Activated naive CD8-positive, alpha-beta T cell treated with anti-CD3 and anti-CD28 coated beads, Interleukin-2, amount 10 ng/mL, durations not matched to agents 7 days and 5 days (primary cell): ENCODE measurements around the gene RYR3. TPM values are rescaled to one million over a fixed set of nuclear protein-coding genes. Genes with fewer than 3 reads are reported as not detected.

Source experiments
- ATAC-seq: fragments of 150-1000 bp; cut with Tn5 transposase; one replicate; pipeline ENCODE4 v1.10.0; 2021; ENCODE audit warnings: low read depth, moderate library complexity
- POLR2A ChIA-PET: fragments of 350-600 bp; sonication (Branson Sonifier 250); formaldehyde crosslinking; loops from one replicate; lab custom pipeline; 2021; ENCODE audit warnings: antibody characterized with exemption; lab: Charles Lee
- DNase-seq: peaks from one replicate; pipeline ENCODE4 v3.0.0; 2021
- H3K27ac Mint-ChIP-seq: one replicate; pipeline ENCODE4 v1.8.0; 2022; ENCODE audit warnings: mild to moderate bottlenecking, mixed read lengths
- H3K27me3 Mint-ChIP-seq: one replicate; pipeline ENCODE4 v1.8.0; 2022; ENCODE audit warnings: mild to moderate bottlenecking, moderate library complexity, mixed read lengths
- H3K36me3 Mint-ChIP-seq: one replicate; pipeline ENCODE4 v1.8.0; 2021; ENCODE audit warnings: mild to moderate bottlenecking, mixed read lengths
- H3K4me1 Mint-ChIP-seq: one replicate; pipeline ENCODE4 v1.8.0; 2021; ENCODE audit warnings: mixed read lengths
- H3K4me3 Mint-ChIP-seq: one replicate; pipeline ENCODE4 v1.8.0; 2022; ENCODE audit warnings: mild to moderate bottlenecking, moderate library complexity, mixed read lengths
- H3K9me3 Mint-ChIP-seq: one replicate; pipeline ENCODE4 v1.8.0; 2021; ENCODE audit warnings: mixed read lengths
- total RNA-seq, 2 experiments: library from RNA; stranded (reverse); gene quantifications; one replicate each; pipeline ENCODE4 v1.2.3, GENCODE V29; 2021

The RYR3 gene
- total RNA-seq, 2 experiments from 2014 or later: not detected

DNA sequence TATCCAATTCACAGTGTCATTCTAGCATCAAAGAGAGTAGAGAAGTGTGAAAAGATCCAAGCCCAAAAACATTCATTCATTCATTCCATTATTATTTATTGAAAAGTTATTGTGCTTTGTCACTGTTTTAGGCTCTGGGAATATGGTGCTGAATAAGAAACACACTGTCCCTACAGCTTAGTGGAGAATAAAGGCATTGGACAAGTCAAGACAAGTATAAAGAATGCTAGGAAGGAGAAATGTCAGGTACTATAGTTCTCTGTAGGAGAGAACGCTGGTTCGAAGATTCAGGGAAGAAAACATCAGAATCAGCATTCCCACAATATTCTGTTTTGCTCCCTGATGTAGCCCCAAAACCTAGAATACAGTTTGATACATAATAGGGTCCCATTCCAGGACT, 528.8 kb downstream of the RYR3 start:
- Mint-ChIP-seq H3K4me3 (no peak overlapping the region), H3K9me3 (no peaks in the 10 kb centered on the region), H3K27ac (no peak overlapping the region), H3K36me3 (no peaks in the 10 kb centered on the region), H3K4me1 (no peaks in the 10 kb centered on the region), H3K27me3 (peaks cover 2% of the 10 kb centered on the region)
- DNase-seq: no peak
- ATAC-seq: no peak
- POLR2A ChIA-PET: no interaction called here

- DNase-seq (no peak), ATAC-seq (no peak)
- Mint-ChIP-seq H3K9me3 (no peaks in the 10 kb centered on the region), H3K36me3 (no peaks in the 10 kb centered on the region), H3K27ac (no peak overlapping the region), H3K4me3 (no peak overlapping the region), H3K4me1 (no peaks in the 10 kb centered on the region), H3K27me3 (peaks cover 1% of the 10 kb centered on the region)
- POLR2A ChIA-PET: no interaction called here
Observed at GRCh38 chr15:33840615-33841014, 529.8 kb downstream of the RYR3 start.

GRCh38 chr15:33844186-33844585, 533.4 kb downstream of the RYR3 start:
- DNase-seq (no peak), ATAC-seq (no peak)
- no peaks in the 10 kb centered on the region for H3K36me3 Mint-ChIP-seq
- no peaks in the 10 kb centered on the region for H3K4me1 Mint-ChIP-seq
- no peaks in the 10 kb centered on the region for H3K27me3 Mint-ChIP-seq
- H3K27ac Mint-ChIP-seq: no peak overlapping the region
- H3K9me3 Mint-ChIP-seq: no peaks in the 10 kb centered on the region
- H3K4me3 Mint-ChIP-seq: no peak overlapping the region
- POLR2A ChIA-PET: no interaction called here

DNA sequence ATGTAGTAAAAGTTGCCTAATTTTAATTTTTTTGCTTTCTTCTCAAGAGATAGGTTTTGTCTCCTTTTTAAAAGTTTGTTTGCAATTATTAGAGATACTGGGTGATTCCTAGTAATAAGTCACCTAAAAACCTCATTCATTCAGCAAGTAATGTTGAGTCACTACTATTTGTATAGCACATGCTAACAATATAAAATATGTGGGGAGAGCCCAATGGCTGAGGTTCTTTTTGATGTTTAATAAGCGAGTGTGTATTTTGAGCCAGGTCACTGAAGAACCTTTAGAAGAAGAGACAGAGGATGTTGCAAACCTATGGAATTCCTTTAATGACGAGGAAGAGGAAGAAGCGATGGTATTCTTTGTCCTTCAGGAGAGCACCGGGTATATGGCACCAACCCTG, 533.8 kb downstream of the RYR3 start:
- Mint-ChIP-seq H3K27me3 (no peaks in the 10 kb centered on the region), H3K27ac (no peak overlapping the region), H3K36me3 (no peaks in the 10 kb centered on the region), H3K4me1 (no peaks in the 10 kb centered on the region), H3K4me3 (no peak overlapping the region), H3K9me3 (no peaks in the 10 kb centered on the region)
- no peak for ATAC-seq
- DNase-seq: no peak
- POLR2A ChIA-PET: no interaction called here

DNA sequence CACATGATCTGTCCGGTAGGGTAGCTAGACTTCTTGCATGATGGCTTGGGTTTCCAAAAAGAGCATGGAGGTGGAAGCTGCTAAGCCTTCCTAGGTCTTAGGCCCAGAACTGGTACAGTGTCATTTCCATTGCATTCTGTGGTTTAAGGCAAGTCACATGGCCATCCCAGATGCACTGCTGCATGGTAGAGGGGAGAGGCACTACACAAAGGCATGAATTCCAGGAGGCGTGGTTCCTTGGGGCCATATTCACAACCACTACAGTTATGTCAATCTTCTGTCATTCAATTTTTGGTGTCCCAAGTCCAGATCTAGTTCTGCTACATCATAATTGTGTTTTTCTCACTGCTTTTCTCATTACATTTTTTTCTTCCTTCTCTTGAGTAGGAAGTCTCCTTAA, 535.4 kb downstream of the RYR3 start:
- no peaks in the 10 kb centered on the region for H3K4me1 Mint-ChIP-seq
- H3K4me3 Mint-ChIP-seq: no peak overlapping the region
- DNase-seq: no peak
- no peak overlapping the region for H3K27ac Mint-ChIP-seq
- ATAC-seq: no peak
- H3K9me3 Mint-ChIP-seq: no peaks in the 10 kb centered on the region
- H3K36me3 Mint-ChIP-seq: no peaks in the 10 kb centered on the region
- H3K27me3 Mint-ChIP-seq: no peaks in the 10 kb centered on the region
- POLR2A ChIA-PET: no interaction called here

DNA sequence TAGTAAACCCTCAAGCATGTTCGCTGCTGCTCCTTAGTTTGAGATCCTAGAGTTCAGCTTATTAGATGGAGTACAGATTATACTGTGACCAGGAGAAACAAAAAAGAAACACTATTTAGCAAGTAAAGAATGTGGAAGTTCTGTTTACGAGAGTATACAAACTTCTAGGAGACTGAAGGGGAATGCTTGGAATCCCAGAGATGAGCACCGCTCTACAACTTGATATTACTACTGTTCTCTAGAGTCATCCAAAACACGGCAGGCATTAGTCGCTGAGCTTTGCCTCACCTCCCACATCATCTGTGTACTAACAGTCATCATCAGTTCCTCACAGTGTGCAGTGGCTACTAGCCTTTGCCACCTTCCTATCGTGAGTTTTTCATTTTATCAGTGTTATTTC, 536.1 kb downstream of the RYR3 start:
- Mint-ChIP-seq H3K4me1 (no peaks in the 10 kb centered on the region), H3K27ac (no peak overlapping the region), H3K27me3 (no peaks in the 10 kb centered on the region), H3K9me3 (no peaks in the 10 kb centered on the region), H3K36me3 (no peaks in the 10 kb centered on the region), H3K4me3 (no peak overlapping the region)
- POLR2A ChIA-PET: no interaction called here
- ATAC-seq (no peak), DNase-seq (no peak)

GRCh38 chr15:33848011-33848410, 537.2 kb downstream of the RYR3 start:
- no peak overlapping the region for H3K27ac Mint-ChIP-seq
- POLR2A ChIA-PET: no interaction called here
- H3K4me1 Mint-ChIP-seq: no peaks in the 10 kb centered on the region
- H3K27me3 Mint-ChIP-seq: no peaks in the 10 kb centered on the region
- no peaks in the 10 kb centered on the region for H3K36me3 Mint-ChIP-seq
- H3K9me3 Mint-ChIP-seq: no peaks in the 10 kb centered on the region
- H3K4me3 Mint-ChIP-seq: no peak overlapping the region
- ATAC-seq (no peak), DNase-seq (no peak)

GRCh38 chr15:33851079-33851478, 540.3 kb downstream of the RYR3 start:
- Mint-ChIP-seq H3K4me3 (no peak overlapping the region), H3K27me3 (no peaks in the 10 kb centered on the region), H3K27ac (no peak overlapping the region), H3K36me3 (no peaks in the 10 kb centered on the region), H3K4me1 (no peaks in the 10 kb centered on the region), H3K9me3 (no peaks in the 10 kb centered on the region)
- ATAC-seq (no peak), DNase-seq (no peak)
- POLR2A ChIA-PET: no interaction called here

GRCh38 chr15:33852094-33852493, 541.3 kb downstream of the RYR3 start:
- H3K36me3 Mint-ChIP-seq: no peaks in the 10 kb centered on the region
- POLR2A ChIA-PET: no interaction called here
- H3K4me1 Mint-ChIP-seq: no peaks in the 10 kb centered on the region
- H3K9me3 Mint-ChIP-seq: no peaks in the 10 kb centered on the region
- no peaks in the 10 kb centered on the region for H3K27me3 Mint-ChIP-seq
- ATAC-seq: no peak
- H3K4me3 Mint-ChIP-seq: no peak overlapping the region
- H3K27ac Mint-ChIP-seq: no peak overlapping the region
- DNase-seq: no peak

DNA sequence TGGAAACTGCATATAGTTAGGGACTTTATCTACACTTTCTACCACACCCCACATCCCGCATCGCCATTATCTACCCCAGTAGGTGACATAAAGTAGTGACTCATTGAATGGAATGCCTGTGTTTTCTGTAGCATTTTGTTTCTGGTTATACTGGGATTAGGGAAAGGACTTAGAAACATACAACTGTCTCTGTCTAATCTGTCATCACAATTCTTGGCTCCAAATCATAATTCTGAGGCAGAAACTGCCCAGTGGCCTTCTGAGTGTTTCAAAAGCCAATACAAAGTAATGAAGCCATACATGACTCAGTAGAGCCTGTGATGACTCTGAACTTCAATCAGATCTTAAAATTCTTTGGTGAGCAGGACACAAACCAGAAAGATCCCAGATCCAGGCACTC, 541.8 kb downstream of the RYR3 start:
- H3K9me3 Mint-ChIP-seq: no peaks in the 10 kb centered on the region

DNA sequence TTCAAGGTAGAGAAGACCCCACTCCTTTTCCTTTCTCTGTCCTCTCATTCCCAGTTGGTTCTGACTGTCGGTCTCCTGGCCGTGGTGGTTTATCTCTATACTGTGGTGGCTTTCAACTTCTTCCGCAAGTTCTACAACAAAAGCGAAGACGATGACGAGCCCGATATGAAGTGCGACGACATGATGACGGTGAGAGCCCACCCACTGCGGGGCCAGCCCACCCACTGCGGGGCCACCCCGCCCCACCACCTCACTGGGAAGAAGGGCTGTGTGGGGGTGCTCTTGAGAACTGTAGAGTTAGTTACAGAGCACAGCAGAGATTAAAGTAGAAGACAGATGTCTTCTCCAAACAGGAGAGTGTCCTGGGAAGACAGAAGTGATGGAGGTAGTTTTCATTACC, 547.0 kb downstream of the RYR3 start:
- H3K4me1 Mint-ChIP-seq: no peaks in the 10 kb centered on the region
- no peak overlapping the region for H3K27ac Mint-ChIP-seq
- POLR2A ChIA-PET: no interaction called here
- H3K36me3 Mint-ChIP-seq: no peaks in the 10 kb centered on the region
- no peaks in the 10 kb centered on the region for H3K9me3 Mint-ChIP-seq
- no peak overlapping the region for H3K4me3 Mint-ChIP-seq
- H3K27me3 Mint-ChIP-seq: no peaks in the 10 kb centered on the region
- DNase-seq (no peak), ATAC-seq (no peak)

More for the DNA sequence above, 541.8 kb downstream of the RYR3 start:
- DNase-seq: no peak
- H3K27me3 Mint-ChIP-seq: no peaks in the 10 kb centered on the region
- H3K4me3 Mint-ChIP-seq: no peak overlapping the region
- H3K27ac Mint-ChIP-seq: no peak overlapping the region
- POLR2A ChIA-PET: no interaction called here
- H3K4me1 Mint-ChIP-seq: no peaks in the 10 kb centered on the region
- H3K36me3 Mint-ChIP-seq: no peaks in the 10 kb centered on the region
- no peak for ATAC-seq

DNA sequence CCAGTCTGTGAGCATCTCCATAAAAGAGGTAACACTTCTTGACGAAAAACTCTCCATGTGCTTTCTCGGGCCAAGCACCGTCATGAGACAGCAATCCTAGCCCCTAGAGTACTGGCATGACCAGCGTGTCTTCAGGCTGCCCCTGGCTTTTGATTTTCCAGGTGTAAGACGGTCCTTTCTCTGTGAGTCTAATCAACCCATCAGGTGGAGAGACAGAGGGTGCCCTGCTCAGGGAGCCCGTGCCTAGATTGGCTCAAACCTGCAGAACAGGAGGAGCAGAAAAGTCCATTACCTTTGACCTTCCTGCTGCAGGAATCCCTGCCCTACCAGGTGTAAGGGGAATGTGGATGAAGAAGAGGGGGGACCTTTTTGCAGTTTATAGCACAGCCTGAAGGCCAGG, 548.1 kb downstream of the RYR3 start:
- Mint-ChIP-seq H3K36me3 (no peaks in the 10 kb centered on the region), H3K27ac (no peak overlapping the region), H3K4me1 (no peaks in the 10 kb centered on the region), H3K4me3 (no peak overlapping the region), H3K9me3 (no peaks in the 10 kb centered on the region), H3K27me3 (no peaks in the 10 kb centered on the region)
- ATAC-seq (no peak), DNase-seq (no peak)
- POLR2A ChIA-PET: no interaction called here

DNA sequence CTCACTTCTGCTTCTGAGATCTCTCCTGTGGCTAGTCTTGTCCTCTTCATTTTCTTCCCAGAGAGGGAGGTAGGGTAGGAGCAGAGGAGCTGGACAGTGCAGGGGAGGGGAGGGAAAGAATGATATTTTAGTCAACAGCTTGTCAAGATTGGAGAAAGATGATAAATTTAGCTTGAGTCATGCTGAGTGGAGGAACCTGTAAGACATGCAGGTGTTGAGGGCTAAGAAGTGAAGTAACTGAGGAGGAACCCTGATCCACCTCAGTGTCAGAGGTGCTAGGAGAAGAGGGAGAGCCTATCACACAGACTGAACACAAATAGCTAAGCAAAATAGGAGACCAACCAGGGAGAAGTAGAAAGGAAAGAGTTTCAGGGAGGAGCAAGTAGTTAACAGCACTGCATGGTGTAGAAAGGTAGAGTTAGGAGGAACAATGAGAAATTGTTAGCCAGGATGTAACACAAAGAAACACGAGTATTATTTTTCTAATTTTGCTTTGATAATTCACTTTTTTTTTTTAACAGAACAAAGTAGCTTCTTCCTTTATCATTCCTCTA, 549.3 kb downstream of the RYR3 start:
- H3K4me1 Mint-ChIP-seq: no peaks in the 10 kb centered on the region

GRCh38 chr15:33860754-33861153, 550.0 kb downstream of the RYR3 start:
- H3K27me3 Mint-ChIP-seq: no peaks in the 10 kb centered on the region
- POLR2A ChIA-PET: no interaction called here
- H3K9me3 Mint-ChIP-seq: no peaks in the 10 kb centered on the region
- DNase-seq (no peak), ATAC-seq (no peak)
- H3K27ac Mint-ChIP-seq: no peak overlapping the region
- no peaks in the 10 kb centered on the region for H3K4me1 Mint-ChIP-seq
- no peaks in the 10 kb centered on the region for H3K36me3 Mint-ChIP-seq
- H3K4me3 Mint-ChIP-seq: no peak overlapping the region

More for the DNA sequence above, 549.3 kb downstream of the RYR3 start:
- DNase-seq (no peak), ATAC-seq (no peak)
- POLR2A ChIA-PET: no interaction called here
- no peak overlapping the region for H3K27ac Mint-ChIP-seq
- H3K9me3 Mint-ChIP-seq: no peaks in the 10 kb centered on the region
- H3K27me3 Mint-ChIP-seq: no peaks in the 10 kb centered on the region
- no peaks in the 10 kb centered on the region for H3K36me3 Mint-ChIP-seq
- H3K4me3 Mint-ChIP-seq: no peak overlapping the region
